ENCODE results near the gene PTGR2.
"Not testable (repeated sequence)": the region's sequence is repeated elsewhere in the genome, so short reads cannot be mapped to it uniquely, and the experiment has no call there.

Gene PTGR2

DNA sequence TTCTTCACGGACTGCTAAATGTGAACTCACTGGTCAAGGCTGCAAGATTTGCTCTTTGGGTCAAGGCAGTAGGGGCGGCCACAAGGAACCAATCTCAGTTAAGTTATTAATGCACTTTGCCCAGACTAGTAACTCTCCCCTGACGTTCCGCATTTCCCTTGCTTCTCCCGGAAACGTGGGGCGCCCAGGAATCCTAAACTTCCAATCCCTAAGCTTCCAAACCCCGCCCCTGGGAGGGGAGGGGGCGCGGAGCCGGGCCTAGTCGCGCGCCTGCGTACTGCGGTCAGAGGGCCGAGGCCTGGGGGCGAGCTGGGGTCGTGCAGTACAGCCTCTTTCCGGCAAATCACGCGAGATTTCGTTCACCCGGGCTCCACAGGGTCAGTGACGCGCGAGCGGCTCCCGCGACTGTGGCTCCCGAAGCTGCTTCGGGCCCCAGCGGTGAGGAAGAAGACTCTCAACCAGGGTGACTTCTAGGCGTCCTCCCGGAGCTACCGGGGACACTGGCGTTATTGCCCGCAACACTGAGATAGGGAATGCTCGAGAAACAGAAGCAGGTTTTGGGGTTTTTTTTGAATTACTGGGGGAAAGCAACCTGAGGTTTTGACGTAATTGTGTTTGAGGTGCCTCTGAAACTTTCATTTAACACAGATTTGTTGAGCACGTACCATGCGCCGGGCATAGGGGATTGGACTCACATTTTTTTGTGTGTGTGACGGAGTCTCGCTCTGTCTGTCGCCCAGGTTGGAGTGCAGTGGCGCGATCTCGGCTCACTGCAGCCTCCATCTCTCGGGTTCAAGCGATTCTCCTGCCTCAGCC is at the start of gene PTGR2:
Gene PTGR2, plus strand, starts transcription at position 265 of the 816 bp plus-strand sequence. CDS start 7,032 bp downstream, outside the sequence.
- peak within 1 kb of the TSS; percentile 66 for H3K4me3 ChIP-seq (ENCODE audit: low read depth, low read length)
- peak; percentile 89 for DNase-seq (ENCODE audit: low read depth)

DNA sequence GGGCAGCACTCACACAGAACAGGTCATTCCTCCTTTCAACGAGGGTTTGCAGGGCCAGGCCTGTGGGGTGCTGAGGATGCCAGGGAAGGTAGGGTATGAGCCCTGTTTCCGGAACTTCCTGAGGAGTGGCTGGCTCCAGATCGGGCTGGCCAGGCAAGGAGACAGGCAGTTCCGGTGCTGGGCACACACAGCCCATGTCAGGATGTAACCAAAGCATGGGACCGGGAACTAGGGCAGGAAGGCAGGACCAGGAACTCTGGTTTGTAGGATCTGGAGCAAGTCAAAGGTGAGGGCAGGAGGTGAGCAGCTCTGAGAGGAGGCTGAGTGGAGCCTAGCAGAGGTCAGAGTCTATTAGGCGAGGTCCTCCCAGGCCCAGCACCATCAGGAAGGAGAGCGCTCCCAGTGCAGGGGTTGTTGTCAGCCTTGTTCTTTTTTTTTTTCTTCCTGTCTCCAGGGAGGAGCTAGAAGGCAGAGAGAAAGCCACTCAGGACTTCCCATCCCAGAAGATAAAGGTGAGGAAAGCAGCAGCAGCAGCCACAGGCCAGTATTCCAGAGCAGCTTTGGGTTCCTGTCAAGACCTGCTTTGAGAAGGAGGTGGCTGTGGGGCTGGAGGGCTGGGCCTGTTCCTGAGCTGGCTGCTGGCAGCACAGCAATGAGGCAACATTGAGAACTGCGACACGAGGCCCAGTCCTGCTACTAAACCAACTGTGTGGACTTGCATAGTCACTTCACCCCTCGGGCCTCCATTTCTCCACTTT is 49.0 kb upstream of the PTGR2 start:
- no peak overlapping the region for H3K4me3 ChIP-seq (ENCODE audit: low read depth, low read length)
- no peak for DNase-seq (ENCODE audit: low read depth)

DNA sequence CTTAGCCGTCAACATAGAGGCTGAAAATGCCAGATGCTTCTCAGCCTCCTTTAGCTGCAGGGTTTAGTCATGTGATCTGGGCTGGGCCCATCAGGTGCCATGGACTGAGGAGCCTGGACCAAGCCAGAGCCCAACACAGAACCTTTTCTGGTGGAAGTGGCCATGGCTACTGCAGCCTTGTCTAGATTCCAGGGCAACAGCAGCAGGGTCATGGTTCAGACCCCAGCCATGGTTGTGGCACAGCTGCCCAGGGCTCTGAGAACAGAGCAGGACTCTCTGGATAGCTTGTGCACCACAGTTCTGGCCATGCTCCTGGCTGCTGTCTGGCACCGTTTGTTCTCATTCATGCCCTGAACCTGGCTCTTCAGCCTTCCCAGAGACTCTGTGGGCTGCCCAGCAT is 47.0 kb upstream of the PTGR2 start:
- DNase-seq (ENCODE audit: low read depth) = no peak
- H3K4me3 ChIP-seq (ENCODE audit: low read depth, low read length) = no peak overlapping the region

DNA sequence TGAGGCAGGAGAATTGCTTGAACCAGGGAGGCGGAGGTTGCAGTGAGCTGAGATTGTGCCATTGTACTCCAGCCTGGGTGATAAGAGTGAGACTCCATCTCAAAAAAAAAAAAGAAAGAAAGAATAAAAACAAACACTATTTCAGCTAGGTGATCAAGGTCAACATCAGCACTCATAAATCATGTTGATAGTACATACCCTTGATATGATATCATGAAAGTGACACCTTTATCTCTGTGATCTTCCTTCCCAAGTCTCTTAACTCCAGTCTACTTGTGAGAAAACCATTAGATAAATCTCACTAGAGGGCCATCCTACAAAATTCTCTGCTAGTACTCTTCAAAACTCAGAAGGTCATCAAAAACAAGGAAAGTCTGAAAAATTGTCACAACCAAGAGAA is 44.2 kb upstream of the PTGR2 start:
- no peak overlapping the region for H3K4me3 ChIP-seq (ENCODE audit: low read depth, low read length)
- DNase-seq (ENCODE audit: low read depth) = no peak

DNA sequence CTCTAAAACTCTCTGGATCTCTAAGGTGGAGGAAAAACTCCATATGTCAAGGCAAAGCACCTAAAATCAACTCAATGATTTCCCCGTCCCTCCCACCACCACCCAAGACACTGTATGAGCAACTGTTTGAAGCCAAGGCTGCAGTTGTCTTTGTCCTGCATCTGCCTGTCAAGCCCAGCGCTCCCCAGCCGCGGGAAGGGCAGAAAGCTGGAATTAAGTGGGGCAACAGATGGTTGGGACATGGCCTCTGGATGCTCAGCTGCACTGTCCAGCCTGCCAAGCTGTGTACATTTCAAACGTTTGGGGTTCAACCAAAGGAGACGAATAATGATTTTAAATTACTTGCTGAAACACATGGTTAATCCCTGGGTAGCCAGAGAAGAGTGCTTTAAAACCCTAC is 42.2 kb upstream of the PTGR2 start:
- DNase-seq (ENCODE audit: low read depth) = no peak

DNA sequence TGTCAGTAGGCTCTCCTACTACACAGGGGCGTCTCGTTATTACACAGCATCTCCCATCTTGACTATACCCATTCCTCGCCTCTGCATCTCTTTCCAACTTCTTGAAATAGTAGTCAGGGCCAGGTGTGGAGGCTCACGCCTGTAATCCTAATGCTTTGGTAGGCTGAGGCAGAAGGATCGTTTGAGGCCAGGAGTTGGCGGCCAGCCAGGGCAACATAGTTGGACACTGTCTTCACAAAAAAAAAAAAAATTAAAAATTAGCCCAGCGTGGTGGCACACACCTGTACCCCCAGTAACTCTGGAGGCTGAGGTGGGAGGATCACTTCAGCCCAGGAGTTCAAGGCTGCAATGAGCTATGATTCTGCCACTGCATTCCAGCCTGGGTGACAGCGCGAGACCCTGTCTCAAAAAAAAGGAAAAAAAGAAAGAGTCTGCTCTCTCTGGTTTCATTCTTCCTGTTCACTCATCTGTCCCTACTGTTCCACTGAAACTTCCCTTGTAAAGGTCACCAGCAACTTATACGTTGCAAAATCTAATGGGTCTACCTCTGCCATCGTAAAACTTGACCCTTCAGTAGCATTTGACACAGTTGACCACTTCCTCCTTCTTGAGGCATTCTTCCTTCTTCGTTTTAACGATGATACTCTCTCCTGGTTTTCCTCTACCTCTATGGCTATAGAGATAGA is 41.0 kb upstream of the PTGR2 start:
- DNase-seq (ENCODE audit: low read depth) = no peak
- no peak overlapping the region for H3K4me3 ChIP-seq (ENCODE audit: low read depth, low read length)

More for the DNA sequence above, 42.2 kb upstream of the PTGR2 start:
- no peak overlapping the region for H3K4me3 ChIP-seq (ENCODE audit: low read depth, low read length)

DNA sequence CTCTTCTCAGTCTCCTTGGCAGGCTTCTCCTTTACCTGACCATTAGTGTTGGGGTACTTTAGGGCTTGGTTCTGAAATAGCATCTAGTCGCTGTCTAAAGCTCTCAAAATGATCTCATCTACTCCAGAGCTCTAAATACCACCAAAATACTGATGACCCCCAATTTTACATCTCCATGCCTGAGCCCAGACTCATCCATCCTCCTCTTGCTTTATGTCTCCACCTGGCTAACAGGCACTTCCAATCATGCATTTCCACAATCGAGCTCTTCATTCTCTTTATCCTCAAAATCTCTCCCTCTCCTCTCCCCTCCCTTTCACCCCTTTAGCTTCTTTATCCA is 40.5 kb upstream of the PTGR2 start:
- no peak overlapping the region for H3K4me3 ChIP-seq (ENCODE audit: low read depth, low read length)

DNA sequence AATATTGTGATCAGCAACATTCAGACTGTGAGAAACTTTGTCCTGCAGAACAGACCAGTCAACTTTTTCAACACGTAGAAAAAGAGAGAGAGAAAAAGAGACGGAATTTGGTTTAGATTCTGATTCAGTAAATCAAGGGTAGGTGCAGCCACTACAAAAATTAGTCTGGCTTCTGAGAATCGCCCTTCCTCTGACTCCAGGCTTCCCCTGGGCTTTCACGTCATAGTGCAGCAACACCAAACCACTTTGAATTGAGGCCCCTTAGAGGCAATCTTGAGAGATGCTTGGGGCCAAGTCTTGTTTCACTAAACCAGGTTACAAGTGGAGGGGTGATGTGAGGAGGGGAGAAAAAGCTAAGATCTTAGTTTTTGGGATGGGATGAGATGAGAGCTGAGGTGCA is 37.5 kb upstream of the PTGR2 start:
- H3K4me3 ChIP-seq (ENCODE audit: low read depth, low read length) = no peak overlapping the region
- no peak for DNase-seq (ENCODE audit: low read depth)

More for the DNA sequence above, 40.5 kb upstream of the PTGR2 start:
- no peak for DNase-seq (ENCODE audit: low read depth)

DNA sequence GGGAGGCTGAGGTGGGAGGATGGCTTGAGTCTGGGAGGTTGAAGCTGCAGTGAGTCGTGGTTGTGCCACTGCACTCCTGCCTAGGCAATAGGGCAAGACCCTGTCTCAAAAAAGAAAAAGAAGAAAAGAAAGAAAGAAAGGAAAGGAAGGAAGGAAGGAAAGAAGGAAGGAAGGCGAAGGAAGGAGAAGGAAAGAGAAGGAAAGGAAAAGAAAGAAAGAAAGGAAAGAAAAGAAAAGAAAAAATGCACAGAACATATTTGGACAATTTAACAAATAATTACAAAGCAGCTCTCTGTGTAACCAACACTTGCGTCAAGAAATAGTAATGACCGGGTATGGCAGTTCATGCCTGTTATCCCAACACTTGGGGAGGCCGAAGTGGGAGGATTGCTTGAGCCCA is 35.8 kb upstream of the PTGR2 start:
- DNase-seq (ENCODE audit: low read depth) = no peak
- H3K4me3 ChIP-seq (ENCODE audit: low read depth, low read length) = no peak overlapping the region

DNA sequence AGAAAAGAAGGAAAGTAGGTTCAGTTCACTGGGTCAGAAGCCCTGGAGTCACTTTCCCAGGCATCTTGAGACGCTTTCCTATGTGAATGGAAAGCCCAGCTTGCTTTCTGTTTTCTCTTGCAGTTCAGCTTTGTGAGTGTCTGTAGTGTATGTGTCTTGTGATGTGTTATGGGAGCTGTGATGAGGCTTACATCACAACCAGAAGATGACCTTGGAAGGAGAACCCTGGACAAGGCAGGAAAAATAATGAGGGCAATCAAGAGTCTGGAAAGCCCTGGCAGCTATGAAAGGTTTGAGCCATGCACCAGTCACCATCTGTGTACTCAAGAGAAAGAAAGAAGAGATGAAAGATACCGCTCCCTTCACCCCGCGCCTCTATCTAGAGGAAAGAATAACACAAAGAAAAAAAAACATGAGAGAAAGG is 35.2 kb upstream of the PTGR2 start:
- DNase-seq (ENCODE audit: low read depth) = no peak
- no peak overlapping the region for H3K4me3 ChIP-seq (ENCODE audit: low read depth, low read length)

DNA sequence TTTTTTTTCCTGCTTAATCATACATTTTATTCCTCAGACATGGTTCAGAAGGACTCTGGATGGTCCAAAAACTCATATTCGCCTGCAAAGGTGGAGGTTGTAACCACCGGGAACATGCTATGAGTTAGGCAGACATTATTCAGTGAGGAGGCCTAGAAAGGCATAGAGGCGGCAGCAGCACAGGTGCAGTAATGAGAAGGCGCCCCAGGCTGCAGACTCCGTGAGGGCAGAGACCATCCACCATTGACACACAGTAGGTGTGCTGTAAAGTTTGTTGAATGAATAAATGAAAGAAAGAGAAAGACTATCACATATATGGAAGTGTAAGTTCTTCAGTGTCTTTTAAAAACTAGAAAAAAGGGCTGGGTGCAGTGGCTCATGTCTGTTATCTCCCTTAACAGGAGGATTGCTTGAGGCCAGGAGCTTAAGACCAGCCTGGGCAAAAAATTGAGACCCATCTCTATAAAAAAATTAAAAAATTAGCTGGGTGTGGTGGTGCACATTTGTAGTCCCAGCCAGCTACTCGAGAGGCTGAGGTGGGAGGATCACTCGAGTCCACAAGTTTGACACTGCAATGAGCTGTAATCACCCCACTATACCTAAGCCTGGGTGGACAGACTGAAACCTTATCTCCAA is 34.5 kb upstream of the PTGR2 start:
- DNase-seq (ENCODE audit: low read depth) = no peak
- no peak overlapping the region for H3K4me3 ChIP-seq (ENCODE audit: low read depth, low read length)

DNA sequence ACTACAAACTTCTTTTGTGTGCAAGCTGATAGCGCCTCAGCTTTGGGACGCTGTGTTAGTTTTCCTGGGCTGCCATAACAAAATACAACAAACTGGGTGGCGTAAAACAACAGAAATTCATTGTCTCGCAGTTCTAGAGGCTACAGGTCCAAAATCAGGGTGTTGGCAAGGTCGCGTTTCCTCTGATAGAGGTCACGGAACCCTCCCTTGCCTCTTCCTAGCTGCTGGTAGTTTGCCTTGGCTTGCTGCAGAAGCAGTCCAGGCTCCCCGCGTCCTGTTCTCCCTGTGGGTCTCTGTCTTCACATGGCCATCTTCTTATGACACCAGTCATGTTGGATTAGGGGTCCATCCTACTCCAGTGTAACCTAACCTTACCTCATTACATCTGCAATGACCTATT is 32.8 kb upstream of the PTGR2 start:
- no peak for DNase-seq (ENCODE audit: low read depth)

DNA sequence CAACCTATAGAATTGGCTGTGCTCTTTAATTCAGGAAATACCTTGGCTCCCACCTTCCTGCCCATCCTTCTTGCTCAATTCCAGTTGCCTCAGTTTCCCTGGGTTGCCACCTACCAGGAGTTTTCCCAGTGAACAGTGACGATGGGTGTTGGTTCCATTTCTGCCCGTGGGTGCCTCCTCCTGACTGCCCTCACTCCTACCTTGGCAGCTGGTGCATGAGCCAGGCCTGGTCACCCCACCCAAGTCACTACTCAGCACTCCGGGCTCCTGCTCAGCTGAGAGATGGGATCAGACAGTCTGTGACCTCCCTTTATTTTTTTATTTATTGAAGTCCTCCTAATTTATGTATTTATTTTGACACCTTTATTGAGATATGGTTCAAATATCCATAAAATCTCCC is 31.0 kb upstream of the PTGR2 start:
- H3K4me3 ChIP-seq (ENCODE audit: low read depth, low read length) = no peak overlapping the region
- no peak for DNase-seq (ENCODE audit: low read depth)

More for the DNA sequence above, 32.8 kb upstream of the PTGR2 start:
- no peak overlapping the region for H3K4me3 ChIP-seq (ENCODE audit: low read depth, low read length)

DNA sequence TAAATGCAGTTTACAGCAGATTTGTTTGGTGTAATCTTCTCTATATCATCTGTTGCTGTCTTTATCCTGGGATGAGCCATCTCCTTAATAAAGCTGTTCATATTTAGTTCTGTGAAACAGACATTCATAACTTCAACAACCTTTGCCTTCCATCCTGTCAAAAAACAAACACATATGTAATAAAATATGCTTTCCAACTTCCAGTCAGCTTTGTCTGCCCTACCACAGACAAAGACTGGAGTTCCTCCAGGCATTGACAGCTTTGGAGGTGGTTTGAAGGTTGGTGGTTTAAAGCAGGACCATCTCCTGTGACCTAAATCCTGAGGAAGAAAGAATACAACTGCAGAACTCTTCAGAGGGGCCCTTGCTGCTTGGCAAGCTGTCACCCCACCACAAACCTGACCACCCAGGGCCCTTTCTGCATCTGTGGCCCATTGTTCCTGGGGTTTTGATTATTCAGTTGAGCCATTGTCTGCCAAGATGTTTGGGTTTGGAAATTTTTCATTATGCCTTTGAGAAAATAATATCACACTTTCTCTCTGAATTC is 28.2 kb upstream of the PTGR2 start:
- no peak overlapping the region for H3K4me3 ChIP-seq (ENCODE audit: low read depth, low read length)
- DNase-seq (ENCODE audit: low read depth) = no peak

DNA sequence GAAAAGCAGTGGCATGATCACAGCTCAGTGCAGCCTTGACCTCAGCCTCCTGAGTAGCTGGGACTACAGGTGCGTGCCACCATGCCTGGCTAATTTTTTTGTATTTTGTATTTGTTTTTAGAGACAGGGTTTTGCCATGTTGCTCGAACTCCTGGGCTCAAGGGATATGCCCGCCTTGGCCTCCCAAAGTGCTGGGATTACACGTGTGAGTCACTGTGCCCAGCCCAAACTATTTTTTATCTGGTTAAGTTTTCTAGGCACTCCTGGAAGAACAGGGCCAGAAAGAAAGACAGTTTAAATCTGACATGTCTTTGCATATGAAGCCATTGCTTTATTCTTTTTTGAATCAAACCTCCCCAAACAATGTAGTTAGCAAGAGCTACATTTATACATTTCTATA is 27.5 kb upstream of the PTGR2 start:
- DNase-seq (ENCODE audit: low read depth) = no peak
- no peak overlapping the region for H3K4me3 ChIP-seq (ENCODE audit: low read depth, low read length)

DNA sequence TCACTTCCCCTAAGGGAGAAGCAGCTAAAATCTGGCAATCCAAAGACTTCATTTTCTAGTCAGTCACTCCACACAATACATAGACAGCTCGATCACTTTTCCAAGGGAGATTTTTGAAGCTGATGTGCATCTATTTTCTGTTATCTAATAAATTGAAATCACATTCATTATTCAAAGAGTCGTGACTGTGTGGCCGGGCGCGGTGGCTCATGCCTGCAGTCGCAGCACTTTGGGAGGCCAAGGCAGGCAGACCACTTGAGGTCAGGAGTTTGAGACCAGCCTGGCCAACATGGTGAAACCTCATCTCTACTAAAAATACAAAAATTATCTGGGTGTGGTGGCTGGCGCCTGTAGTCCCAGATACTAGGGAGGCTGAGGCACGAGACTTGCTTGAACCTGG is 27.1 kb upstream of the PTGR2 start:
- H3K4me3 ChIP-seq (ENCODE audit: low read depth, low read length) = no peak overlapping the region
- no peak for DNase-seq (ENCODE audit: low read depth)

DNA sequence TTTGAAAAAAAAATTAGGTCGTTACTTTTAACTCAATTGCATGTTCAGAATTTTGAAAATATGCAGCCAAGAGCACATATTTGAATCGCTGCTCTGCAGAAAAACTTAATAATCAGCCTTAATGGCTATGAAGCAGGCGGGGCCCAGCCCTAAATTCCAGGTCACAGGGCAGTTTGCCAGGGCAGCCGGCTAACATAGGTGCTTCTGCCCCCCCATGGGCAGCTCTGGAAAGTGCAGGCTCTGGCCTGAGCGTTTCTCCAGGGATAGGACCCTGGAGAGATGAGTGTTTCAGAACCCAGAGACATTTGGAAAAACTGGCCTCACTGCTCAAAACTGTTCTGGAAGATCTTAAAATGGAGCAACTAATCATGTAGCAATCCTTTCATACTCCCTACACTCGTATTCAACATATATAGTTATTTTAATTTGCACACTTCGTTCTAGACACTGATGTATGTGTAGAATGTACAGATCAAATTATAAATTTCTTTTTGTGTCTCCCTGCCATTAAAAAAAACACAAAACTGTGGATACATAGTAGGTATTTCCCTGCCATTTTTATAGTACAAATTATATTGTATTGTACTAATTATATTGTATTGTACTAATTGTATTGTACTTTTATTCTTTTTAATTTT is 26.0 kb upstream of the PTGR2 start:
- no peak overlapping the region for H3K4me3 ChIP-seq (ENCODE audit: low read depth, low read length)
- peak; percentile 68 for DNase-seq (ENCODE audit: low read depth)

DNA sequence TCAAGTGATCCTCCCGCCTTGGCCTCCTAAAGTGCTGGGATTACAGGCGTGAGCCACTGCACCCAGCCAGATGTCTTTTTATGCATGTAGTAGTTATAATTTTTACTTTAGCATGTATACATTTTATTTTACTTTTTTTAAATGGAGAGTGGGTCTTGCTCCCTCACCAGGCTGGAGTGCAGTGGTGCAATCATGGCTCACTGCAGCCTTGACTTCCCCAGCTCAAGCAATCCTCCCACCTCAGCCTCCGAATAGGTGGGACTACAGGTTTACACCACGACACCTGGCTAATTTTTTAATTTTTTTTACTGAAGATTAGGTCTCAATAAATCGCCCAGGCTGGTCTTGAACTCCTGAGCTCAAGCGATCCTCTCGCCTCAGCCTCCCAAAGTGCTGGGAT is 24.4 kb upstream of the PTGR2 start:
- not testable (repeated sequence) for H3K4me3 ChIP-seq (ENCODE audit: low read depth, low read length); DNase-seq (ENCODE audit: low read depth)

DNA sequence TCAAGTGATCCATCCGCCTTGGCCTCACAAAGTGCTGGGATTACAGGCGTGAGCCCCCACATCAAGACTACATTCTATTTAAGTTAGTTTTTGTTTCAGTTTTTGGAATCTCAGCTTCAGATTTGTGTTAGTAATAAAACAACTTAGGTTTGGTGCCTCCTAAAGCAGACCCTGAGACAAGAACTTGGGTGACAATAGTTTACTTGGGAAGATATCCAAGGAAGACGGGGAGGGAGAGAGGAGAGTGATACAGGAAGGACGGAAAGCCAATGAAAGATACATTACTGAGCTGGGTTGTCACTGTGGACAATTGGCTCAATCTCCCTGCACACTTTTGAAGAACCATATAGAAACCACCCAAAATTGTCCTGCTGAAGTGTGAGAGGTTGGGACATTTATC is 22.6 kb upstream of the PTGR2 start:
- H3K4me3 ChIP-seq (ENCODE audit: low read depth, low read length) = no peak overlapping the region
- DNase-seq (ENCODE audit: low read depth) = no peak
